Left renal cortex interstitium (tissue), 4 donors: Measurements from ENCODE around the gene CCDC78. TPM values are rescaled to one million over a fixed set of nuclear protein-coding genes. Genes with fewer than 3 reads are reported as not detected.

ENCODE experiments used
- DNase-seq, 4 donors: peaks; one replicate each; pipeline ENCODE4 v3.0.0-alpha.2; 2013; ENCODE audit warnings: low read depth in 4 of 4, low spot score in 2 of 4, missing footprints in 1 of 4
- polyA plus RNA-seq, 4 donors: library from polyadenylated mRNA; unstranded; fragments of 120-200 nt; gene quantifications; one replicate each; pipeline ENCODE4 v1.2.1, GENCODE V29; 2013; ENCODE audit not compliant: insufficient read length in 4 of 4

CCDC78 gene
- polyA plus RNA-seq, 4 donors = 1.1 to 4.3 (median 3.4) TPM

DNA sequence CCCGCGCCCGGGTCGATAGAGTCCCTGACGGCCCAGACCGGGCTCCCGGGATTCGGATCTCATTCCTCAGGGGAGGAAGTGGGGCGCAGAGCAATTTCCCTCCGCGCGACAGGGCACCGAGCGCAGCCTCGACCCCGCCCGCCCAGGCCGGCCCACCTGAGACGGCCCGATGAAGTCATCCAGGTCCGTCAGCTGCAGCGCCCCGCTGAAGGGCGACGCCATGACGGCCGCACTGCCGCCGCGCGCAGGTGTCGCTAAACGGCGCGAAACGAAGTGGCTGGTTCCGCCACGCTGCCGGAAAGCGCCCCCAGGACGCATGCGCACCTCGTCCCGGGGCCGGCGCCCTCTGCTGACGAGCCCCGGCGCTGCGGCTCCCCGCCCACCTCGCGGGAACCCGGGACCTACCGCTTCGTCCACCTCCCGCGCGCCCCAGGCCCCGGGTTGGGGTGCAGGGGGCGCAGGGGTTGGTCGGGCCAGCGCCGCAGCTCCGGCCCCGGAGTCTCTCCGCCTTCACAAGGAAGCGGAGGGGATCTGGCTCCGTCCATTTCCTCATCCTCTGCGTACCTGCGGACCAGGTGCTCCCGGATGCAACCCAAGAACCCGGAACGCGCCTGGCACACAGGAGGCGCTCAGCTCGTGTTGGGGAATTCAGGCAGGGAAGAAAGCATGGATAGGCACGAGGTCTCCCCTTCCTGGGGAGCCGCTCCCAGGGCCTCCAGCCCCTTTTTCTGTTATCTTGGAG is 14.7 kb upstream of the CCDC78 start, which contains the start of gene CIAO3:
Gene CIAO3, minus strand, starts transcription at position 234 of the 742 bp plus-strand sequence. Its CDS starts 12 bp downstream, at position 222.
- peak in 3 of 4 donors; percentile 74 to 77 (median 75) for DNase-seq

DNA sequence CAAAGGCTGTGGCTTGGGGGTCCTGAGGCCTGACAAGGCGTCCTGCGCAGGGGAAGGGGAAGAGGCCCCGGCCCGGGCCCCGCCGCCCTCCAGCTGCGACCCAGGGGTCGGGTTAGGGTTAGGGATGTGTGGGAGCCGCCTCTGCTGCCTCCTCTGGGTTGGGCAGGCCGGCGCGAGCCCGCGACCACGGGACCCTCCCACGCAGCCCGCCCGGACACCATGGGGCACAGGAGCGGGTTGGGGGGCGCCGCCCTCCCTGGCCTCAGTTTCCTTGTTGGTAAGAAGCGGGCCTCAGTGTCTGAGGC is 14.2 kb upstream of the CCDC78 start:
- DNase-seq = no peak

DNA sequence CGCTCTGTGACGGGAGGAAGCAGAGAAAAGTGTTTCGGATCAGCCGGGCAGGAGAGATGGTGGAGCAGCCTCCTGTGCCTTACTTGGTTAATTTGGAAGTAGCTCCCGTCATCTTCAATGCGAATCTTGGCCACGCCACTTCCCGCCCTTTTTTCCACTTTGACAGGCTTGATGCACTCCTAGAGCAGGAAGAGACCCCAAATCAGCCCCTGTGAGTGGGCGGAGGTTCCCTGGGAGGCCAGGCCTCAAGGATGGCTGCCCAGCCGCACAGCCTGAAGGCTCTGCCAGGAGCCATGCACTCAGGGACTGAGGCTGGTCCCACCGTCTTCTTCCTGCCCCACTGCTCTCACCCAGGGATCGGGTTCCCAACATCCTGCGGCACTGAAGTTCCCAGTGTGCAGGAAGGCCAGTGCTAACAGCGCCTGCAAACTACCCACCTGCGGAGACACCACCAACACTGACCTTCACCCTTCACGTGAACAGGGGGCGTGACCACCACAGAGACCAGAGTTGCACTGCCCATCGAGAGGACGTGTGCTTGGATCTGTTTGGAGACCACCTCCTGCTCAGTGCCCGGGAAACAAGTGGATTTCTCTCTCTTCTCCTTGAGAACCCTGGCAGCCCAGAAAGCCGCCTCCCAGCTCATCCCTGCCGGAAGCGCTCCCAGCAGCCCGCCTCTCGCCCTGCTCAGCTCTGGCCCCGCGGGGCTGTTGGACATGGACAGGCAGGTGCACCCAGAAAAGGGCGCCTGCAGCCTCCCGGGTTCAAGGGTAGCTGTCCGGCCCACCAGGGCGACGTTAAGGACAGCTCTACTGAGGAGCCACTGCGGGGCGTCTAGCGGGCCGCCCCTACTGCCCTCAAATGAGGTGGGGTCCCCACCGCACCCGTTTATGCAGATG is 13.6 kb upstream of the CCDC78 start:
- DNase-seq = no peak

DNA sequence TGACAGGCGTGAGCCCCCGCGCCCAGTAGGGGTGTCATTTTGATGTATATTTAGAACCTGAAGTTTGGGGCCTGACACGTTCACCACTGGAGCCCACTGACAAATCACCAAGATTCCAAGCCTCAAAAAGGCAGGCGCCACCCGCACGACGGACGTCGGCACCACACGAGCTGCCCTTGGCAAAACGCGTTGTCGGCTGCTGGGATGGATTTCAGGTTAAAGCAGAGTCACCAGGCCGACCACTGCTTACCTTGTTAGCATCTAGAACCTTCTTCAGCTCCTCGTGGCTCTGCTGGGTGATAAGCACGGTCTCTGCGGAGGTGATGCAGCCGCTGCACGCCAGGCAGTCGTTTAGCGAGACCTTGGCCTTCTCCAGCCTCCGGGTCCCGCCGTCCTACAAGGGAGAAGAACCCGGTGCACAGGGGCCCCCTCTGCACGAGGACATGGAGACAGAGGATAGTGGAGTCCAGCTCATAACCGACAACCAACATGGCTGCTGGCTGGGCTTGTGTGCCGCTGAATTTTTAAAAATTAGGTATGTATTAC is 10.8 kb upstream of the CCDC78 start:
- no peak for DNase-seq

DNA sequence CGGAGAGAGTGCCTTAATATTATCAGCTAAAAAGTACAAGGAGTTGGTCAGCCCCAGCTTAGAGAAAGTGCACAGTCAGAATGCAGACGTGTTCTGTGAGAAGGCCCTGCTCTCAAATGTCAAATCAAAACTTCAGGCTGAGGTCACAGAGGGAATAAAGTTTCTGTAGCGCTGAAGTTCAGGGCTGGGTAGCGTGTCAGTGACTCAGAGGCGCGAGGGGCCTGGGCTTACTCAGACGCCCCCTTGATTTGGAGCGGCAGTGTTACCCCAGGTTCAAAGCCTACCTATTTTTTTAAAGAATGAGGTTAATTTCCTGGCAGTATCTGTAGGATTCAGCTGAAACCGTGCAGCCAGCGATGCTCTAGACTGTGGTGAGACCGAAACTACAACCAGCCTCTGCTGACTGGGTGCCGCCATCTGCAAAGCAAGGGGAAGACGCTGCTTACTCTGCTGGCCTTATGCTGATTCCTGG is 9.8 kb upstream of the CCDC78 start:
- DNase-seq = no peak

DNA sequence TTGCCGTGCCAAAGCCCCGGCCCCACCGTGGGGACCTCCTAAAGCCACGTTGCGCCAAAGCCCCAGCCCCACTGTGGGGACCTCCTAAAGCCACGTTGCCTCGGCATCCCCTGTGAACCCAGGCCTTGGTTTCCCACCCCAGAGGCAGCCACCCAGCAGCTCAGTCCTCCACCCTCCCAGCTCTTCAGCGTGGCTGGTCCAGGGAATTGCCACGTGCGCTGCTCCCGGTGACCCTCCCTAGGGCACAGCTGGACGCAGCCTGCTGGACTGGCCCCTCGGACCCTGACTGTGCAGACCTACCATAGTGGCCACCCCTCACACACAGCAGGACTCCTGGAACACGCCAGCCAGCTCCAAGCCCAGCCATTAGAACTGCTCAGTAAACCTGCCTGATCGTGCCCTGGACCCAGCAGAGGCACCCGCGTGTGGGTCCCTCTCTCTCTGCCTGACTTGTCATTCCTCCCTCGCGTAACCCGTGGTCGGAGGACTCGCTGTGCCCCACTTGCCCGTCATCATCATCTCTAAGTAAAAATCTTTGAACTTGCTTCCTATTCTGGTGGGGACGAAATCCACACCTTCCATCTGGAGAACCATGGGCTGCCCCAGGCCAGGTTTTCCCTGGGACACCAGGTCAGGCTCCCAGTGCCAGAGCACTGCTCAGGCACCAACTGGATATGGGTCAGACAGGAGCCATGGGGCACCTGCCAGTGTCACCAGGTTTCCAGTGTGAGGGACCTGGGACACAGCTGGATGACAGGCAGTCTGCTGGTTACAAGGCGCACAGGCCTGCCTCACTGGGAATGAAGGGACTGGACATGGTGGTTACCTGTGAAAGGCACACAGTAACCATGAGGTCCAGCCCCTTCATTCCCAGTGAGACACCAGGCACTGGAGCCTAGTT is 9.0 kb upstream of the CCDC78 start:
- no peak for DNase-seq

DNA sequence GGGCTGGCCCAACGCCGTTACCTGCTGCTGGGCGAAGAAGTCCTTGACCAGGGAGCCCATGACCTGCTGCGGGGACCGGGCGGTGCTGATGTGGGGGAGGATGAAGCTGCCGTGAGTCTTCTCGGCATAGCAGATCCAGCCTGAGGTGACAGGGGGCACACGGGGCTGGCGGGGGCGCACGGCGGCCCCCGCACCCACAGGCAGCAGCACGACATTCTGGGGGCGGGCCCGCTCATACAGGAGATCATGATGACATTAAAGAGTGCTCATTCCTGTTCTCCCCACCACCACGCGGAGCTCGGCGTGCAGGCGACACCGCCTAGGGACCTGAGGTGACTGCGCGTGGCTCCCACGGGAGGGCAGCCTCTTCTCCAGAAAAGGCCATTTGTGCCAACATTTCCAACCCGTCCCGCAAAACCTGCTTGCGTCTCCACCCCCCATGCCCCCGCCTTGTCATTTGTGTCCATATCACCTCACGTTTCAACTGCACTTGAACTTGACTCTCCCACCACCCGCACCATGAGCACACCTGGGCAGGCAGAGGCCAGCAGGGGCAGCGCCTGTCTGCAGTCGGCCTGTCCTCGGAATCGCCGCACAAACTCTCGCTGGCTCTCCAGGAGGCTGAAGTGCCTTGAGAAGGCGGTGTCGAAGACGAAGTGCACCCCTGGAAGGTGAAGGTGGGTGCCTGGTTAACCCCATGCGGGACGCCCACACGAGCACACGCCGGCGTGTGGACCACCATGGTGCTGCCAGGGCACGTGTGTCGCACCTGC is 8.2 kb upstream of the CCDC78 start:
- no peak for DNase-seq

DNA sequence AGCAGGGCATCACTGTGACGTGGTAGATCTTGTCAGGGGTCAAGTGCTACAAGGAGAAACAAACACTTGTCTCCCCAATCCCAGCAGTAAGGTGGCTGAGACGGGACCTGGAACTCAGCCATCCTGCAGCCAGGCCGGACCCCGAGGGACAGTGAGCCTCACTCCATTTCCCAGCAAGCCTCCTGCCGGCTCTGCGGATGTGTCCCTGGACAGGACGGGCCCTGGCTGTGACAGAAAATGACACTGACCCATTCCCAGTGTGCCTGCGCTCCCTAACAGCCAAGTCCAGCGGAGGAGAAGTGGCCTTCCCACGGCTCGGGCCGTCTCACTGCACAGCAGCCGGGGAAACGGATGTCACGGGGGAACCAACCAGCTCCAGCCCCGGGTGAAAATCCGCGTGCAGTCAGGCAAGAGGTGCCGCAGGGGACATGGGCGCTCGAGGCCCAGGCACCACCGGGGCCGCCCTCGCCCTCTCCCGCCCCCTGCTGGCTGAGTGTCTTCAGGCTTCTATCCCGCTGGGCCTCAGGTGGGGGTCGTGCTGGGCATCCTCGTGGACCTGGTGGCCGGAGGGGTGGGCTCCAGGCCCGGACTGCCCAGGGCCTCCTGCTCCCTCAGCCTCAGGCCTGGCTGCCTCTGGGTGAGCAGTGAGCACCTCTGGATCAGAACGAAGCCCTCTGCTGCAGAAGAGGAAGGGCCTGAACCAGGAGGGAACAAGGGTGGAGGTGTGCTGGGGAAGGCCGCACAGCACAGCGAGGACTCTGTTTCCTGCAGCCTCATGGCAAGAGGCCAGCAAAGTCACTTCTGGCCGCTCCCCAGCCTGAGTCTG is 7.4 kb upstream of the CCDC78 start:
- no peak for DNase-seq

DNA sequence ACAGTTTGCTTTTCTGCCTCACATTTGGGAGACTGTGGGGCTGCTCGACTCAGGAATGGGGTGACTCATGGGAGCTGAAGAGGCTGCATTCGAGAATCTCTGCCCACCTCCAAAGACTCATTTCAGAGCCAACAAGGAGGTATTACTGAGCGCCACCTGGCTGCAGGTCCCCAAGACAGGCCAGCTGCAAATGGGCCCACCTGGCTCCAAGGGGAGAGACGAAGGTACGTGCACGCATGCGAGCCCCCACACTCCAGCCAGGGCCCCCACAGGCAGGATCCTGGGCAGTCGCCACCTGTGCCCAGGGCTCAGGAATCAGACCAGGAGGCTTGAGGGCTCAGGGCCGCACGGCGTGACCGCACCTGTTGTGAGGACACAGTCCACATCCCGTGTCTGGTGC is 6.7 kb upstream of the CCDC78 start:
- DNase-seq = no peak

DNA sequence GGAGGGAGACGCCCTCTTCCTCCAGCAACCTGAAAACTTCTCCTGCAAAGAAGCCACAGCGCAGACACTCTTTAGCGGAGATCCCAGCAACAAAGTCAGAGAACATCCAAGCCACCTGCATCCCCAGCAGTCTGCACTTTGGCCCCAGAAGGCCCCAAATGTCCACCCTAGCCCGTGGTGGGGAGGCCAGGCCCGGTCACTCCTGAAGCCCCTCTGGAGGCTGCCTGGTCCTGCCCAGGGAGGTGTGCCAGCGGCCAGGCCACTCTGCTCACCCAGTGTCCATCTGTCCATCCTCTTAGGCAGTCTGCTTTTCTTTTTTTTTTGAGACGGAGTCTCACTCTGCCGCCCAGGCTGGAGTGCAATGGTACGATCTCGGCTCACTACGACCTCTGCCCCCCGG is 6.1 kb upstream of the CCDC78 start:
- no peak for DNase-seq

DNA sequence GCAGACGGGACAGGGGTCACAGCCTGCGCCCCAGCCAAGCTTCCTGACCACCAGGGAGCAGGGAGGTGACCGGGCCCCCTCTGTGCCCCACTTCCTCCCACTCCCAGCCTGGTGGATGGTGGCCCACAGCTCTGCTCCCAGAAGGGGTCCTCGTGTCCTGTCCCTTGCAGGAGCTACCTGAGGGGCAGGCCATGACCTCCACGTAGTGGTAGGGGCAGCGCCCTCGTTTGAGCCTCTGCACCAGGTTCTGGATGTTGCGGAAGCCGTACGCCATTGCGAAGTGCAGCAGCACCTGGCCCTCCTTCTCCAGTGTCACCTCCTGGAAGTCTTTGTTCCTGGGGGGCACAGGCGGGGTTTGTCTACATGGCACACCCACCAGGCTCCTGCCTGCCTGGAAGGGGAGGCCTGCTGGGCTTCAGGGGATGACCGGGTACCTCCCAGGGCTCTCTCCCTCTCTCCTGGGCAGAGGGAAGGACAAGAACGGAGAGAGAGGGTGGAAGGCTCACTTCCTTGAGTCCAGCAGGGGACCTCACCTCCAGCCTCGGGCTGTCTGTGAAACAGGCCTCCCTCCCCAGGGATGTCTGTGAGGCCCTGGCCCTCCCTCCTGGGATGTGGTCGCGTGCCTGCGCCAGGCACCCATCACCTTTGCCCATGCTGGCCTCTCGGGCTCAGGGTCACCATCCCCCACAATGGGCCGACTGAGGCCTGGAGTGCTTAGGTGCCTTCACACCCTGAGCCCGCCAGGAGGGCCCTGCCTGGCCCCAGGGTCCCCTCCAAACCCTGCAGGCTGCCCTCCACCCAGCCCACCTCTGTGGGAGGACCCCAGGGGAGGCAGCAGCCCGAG is 4.6 kb upstream of the CCDC78 start:
- no peak for DNase-seq

DNA sequence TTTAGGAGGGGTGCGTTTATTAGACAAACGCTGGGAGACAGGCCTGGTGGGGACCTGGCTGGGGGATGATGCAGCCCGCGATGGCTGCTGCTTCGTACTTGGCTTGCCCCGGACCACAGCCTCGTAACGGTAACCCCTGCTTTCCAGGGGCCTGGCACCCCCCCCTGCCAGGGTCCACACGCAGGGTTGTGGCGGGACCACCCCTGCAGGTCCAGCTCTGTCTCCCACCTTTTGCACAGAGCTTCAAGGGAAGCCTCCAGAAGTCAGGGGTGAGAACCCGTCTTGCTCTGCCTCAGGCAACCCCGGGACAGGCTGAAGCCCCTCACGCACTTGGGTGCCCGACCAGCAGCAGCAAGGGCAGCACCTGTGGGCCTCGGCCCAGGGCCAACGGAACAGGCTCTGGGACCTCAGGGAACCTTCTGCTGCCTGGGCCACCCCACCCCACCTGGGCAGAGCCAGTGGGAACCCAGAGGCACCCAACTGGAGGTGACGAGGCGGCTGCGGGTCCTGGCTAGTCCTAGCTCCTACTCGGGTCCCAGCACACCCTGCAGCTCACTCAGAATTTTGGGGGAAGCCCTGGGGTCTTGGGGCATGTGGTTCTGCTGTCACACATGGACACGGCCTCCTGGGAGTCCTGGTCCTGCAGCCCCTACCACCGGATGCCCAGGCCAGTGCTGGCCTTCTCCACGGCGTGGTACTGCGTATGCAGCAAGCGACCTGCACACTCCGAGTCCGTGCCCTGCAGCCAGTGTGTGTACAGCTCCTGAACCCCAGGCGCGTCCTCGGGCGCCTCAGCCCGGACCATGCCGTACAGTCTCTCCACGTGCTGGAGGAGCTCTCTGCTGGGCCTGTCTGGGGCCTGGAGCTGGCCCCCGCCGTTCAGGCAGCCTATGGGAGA is 3.8 kb upstream of the CCDC78 start:
- DNase-seq = no peak

DNA sequence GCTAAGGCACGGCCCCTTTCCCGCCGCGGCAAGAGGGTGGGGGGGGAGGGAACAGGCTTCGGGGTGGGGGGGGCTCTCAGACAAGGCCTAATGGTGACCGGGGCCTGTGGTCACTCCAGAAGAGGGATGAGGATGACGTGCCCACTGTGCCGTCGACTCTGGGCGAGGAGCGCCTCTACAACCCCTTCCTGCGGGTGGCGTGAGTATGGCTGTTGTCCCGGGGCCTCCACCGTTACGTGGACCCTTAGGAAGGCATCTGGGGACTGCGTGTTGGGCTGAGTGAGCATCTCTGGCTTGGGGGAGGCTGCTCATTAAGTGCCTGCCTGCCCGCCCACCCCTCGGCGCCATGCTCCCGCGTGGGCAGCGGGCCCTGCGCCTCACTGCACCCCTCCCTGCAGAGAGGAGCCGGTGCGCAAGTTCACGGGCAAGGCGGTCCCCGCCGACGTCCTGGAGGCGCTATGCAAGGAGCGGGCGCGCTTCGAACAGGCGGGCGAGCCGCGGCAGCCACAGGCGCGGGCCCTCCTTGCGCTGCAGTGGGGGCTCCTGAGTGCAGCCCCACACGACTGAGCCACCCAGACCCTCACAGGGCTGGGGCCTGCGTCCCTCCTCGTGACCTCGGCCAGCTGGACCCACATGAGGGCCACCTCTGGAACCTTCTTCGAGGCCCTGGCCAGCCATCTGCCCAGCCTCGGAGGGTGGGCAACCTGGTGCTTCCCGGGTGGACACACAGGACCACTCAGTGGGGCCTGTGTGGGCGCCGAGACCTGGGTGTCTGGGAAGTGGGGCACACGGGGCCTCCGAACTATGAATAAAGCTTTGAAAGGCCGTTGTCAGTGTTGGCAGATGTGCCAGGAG is 2.9 kb upstream of the CCDC78 start:
- no peak for DNase-seq

DNA sequence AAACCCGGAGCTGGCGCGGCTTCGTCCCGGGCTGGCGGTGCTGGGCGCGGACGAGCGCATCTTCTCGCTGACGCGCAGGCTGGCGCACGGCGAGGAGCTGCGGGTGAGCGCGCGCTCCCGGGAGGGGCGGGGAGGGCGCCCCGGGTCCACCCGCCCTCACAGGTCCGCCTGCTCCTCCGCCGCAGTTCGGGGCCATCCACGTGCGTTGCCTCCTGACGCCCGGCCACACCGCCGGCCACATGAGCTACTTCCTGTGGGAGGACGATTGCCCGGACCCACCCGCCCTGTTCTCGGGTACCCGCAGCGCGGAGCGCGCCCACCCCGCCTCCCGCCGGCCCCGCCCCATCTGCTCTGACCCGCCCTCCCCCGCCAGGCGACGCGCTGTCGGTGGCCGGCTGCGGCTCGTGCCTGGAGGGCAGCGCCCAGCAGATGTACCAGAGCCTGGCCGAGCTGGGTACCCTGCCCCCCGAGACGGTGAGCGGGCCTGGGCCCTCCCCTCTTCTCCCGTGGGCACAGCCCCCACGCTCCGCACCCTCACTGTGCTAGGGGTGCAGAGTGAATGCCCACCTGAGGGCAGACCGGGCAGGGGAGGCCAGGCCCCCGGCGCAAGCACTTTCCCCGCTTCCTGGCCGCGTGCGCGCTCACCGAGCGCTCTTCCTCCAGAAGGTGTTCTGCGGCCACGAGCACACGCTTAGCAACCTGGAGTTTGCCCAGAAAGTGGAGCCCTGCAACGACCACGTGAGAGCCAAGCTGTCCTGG is 2.1 kb upstream of the CCDC78 start:
- DNase-seq = no peak

DNA sequence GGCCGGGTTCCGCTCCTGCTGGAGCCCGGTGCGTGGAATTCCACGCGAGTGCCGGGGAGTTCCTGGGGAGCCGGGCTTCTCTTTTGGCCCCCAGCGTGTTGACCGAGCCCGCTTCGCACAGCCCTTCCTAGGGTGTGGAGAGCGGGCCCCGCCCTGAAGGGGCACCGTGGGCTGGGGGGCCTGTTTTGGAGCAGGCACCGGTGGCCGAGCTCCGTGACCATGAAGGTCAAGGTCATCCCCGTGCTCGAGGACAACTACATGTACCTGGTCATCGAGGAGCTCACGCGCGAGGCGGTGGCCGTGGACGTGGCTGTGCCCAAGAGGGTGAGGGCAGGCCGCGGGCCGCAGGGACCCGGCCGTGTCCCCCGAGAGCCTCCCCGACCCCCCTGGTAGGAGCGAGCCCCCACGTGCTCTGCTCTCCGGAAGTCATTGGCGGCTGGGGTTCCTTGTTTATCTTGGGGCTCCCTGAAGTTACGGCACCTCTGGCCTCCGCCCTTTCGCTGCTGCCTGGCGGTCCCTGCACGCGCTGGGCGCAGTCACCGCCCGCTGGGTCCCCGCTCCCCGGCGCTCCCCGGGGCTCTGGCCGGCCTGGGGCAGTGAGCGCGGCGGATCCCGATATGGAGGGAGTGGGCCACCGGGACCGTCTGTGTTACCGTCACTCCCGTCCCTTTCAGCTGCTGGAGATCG is 1.2 kb upstream of the CCDC78 start:
- no peak for DNase-seq
